Measurements from ENCODE around the gene OSBPL3.

GRCh38 chr7:24781106-24781505 lies 198.9 kb downstream of the OSBPL3 start:
- TF ChIP-seq CTCF (IDR thresholded peaks at IDR 0.05; ENCODE audit: insufficient read depth, low read length, poor library complexity, severe bottlenecking) (no peak), EZH2phosphoT487 (conservative IDR thresholded peaks at IDR 0.05; ENCODE audit: low read length) (no peak)
